Caco-2 (cell line): Measurements from ENCODE around the gene GEMIN5. TPM values are rescaled to one million over a fixed set of nuclear protein-coding genes. Genes with fewer than 3 reads are reported as not detected.

Experiments
- BruUV-seq: library from RNA; stranded (reverse); fragments of 400-500 nt; replicated peaks from 2 replicates; lab custom pipeline; 2021; lab: Mats Ljungman, UMichigan
- CTCF ChIA-PET: fragments of 300-600 bp; sonication (Branson Sonifier 250); formaldehyde crosslinking; loops from one replicate; lab custom pipeline; 2022; ENCODE audit warnings: antibody characterized with exemption; lab: Charles Lee
- POLR2A ChIA-PET: fragments of 300-600 bp; sonication (Branson Sonifier 250); formaldehyde crosslinking; loops from one replicate; lab custom pipeline; 2022; ENCODE audit warnings: antibody characterized with exemption; lab: Charles Lee
- DNase-seq, 2 experiments: peaks; one replicate each; pipeline versions ENCODE4 v3.0.0 to v3.0.0-alpha.2; 2020 to 2022
- H3K27me3 ChIP-seq: replicated peaks from 2 replicates; pipeline ENCODE4 v1.6.0; 2011; ENCODE audit warnings: low read length; ENCODE audit not compliant: control insufficient read depth, insufficient read depth
- H3K36me3 ChIP-seq: 2 replicates; pipeline ENCODE4 v1.5.1; 2011; ENCODE audit warnings: low read length; ENCODE audit not compliant: control insufficient read depth, insufficient read depth
- H3K4me1 ChIP-seq: fragments of 250-450 bp; sonication (Bioruptor Pico); 2 replicates; pipeline ENCODE4 v1.5.1; 2020; ENCODE audit warnings: mild to moderate bottlenecking
- H3K4me3 ChIP-seq: 2 replicates; pipeline ENCODE4 v1.5.1; 2011; ENCODE audit warnings: low read depth, mild to moderate bottlenecking, control low read depth, low read length
- H3K9me3 ChIP-seq: fragments of 250-450 bp; sonication (Bioruptor Pico); 2 replicates; pipeline ENCODE4 v1.5.1; 2020; ENCODE audit warnings: mild to moderate bottlenecking, moderate library complexity
- H3K27ac Mint-ChIP-seq: one replicate; pipeline ENCODE4 v1.8.0; 2022; ENCODE audit warnings: mixed read lengths; ENCODE audit not compliant: unreplicated experiment
- H3K27me3 Mint-ChIP-seq: one replicate; pipeline ENCODE4 v1.8.0; 2022; ENCODE audit warnings: mixed read lengths; ENCODE audit not compliant: insufficient read depth, unreplicated experiment
- H3K36me3 Mint-ChIP-seq: one replicate; pipeline ENCODE4 v1.8.0; 2022; ENCODE audit warnings: mild to moderate bottlenecking, mixed read lengths; ENCODE audit not compliant: insufficient read depth, unreplicated experiment
- H3K4me1 Mint-ChIP-seq: one replicate; pipeline ENCODE4 v1.8.0; 2022; ENCODE audit warnings: low read depth, mixed read lengths; ENCODE audit not compliant: unreplicated experiment
- H3K4me3 Mint-ChIP-seq: one replicate; pipeline ENCODE4 v1.8.0; 2022; ENCODE audit warnings: mild to moderate bottlenecking, moderate library complexity, mixed read lengths; ENCODE audit not compliant: unreplicated experiment
- H3K9me3 Mint-ChIP-seq: one replicate; pipeline ENCODE4 v1.8.0; 2022; ENCODE audit warnings: mixed read lengths; ENCODE audit not compliant: unreplicated experiment
- intact Hi-C: fragments of 100-400 bp; cut with micrococcal nuclease; formaldehyde crosslinking; loops from one replicate; pipeline ENCODE4 v1.10.0; 2022; ENCODE audit not compliant: unreplicated experiment
- total RNA-seq: library from RNA; stranded (reverse); gene quantifications from 2 replicates; pipeline ENCODE4 v1.2.3, GENCODE V29; 2022
- TF ChIP-seq, protein P1 (sequence below), 2 experiments: fragments of 200-600 bp in 1 of 2; IDR thresholded peaks; 1 replicate in 1 of 2; 2 replicates in 1 of 2; pipeline versions ENCODE4 v1.5.1 to v1.8.0; 2011 to 2022; ENCODE audit warnings: antibody characterized with exemption in 1 of 2, control low read depth in 1 of 2, inconsistent platforms in 1 of 2, low read depth in 1 of 2, low read length in 1 of 2, mild to moderate bottlenecking in 1 of 2, moderate library complexity in 1 of 2; ENCODE audit not compliant: insufficient read depth in 1 of 2, severe bottlenecking in 1 of 2, unreplicated experiment in 1 of 2

GEMIN5 gene
- total RNA-seq, 1 experiment from 2014 or later = 20.7 TPM

DNA sequence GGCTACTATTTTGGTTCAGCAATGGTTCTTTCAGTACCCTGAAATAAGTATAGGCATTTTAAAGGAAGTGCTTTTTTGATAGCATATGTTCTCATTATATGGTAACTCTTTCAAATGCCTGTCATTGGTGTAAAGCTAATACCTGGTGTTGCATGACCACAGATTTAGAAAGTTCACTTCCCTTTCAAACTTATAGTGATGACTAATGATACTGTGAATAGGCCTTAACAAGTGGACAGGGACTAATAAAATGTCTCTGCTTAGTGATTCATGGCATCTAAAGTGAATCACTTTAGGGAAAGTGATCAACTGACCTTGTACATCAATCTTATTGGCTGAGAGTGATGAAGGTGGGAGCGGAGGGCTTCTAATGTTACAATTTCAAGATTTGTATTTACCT lies 24.5 kb upstream of the GEMIN5 start:
- Mint-ChIP-seq H3K4me3 (no peak overlapping the region), H3K27ac (no peak overlapping the region), H3K36me3 (peaks cover 27% of the 10 kb centered on the region), H3K27me3 (no peaks in the 10 kb centered on the region), H3K4me1 (no peaks in the 10 kb centered on the region), H3K9me3 (no peaks in the 10 kb centered on the region)
- H3K4me1 ChIP-seq = no peaks in the 10 kb centered on the region
- H3K27me3 ChIP-seq = no peaks in the 10 kb centered on the region
- CTCF ChIA-PET = no interaction called here
- intact Hi-C loops = no loop called here
- BruUV-seq = no TSS peak
- no peak overlapping the region for H3K4me3 ChIP-seq
- POLR2A ChIA-PET = no interaction called here
- H3K9me3 ChIP-seq = no peaks in the 10 kb centered on the region
- H3K36me3 ChIP-seq = no peaks in the 10 kb centered on the region
- no peak for DNase-seq
- TF ChIP-seq, protein P1, sequence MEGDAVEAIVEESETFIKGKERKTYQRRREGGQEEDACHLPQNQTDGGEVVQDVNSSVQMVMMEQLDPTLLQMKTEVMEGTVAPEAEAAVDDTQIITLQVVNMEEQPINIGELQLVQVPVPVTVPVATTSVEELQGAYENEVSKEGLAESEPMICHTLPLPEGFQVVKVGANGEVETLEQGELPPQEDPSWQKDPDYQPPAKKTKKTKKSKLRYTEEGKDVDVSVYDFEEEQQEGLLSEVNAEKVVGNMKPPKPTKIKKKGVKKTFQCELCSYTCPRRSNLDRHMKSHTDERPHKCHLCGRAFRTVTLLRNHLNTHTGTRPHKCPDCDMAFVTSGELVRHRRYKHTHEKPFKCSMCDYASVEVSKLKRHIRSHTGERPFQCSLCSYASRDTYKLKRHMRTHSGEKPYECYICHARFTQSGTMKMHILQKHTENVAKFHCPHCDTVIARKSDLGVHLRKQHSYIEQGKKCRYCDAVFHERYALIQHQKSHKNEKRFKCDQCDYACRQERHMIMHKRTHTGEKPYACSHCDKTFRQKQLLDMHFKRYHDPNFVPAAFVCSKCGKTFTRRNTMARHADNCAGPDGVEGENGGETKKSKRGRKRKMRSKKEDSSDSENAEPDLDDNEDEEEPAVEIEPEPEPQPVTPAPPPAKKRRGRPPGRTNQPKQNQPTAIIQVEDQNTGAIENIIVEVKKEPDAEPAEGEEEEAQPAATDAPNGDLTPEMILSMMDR (IDR thresholded peaks at IDR 0.05; ENCODE audit: insufficient read depth in 1 of 2, low read depth in 1 of 2, low read length in 1 of 2, severe bottlenecking in 1 of 2, unreplicated experiment in 1 of 2) = no peak

DNA sequence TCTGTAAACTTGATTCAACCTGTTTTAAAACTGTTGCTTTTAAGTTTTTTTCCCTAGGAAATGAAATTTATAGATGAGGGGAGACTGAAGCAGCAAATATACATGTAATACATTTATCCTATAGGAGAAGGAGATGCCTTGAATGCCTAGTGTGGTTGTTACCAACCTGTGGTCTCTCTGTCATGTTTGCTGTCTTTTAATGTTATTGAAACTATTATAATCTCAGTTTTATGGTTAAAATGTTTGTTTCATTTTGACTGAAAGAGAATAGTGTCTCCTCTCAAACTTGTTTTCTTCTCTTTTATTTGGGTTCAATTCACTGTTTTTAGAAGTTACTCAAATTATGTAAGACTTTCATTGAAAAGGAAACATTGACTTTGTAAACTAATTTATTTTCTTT lies 18.7 kb upstream of the GEMIN5 start:
- Mint-ChIP-seq H3K36me3 (peaks cover 24% of the 10 kb centered on the region), H3K4me1 (no peaks in the 10 kb centered on the region), H3K27ac (no peak overlapping the region), H3K4me3 (no peak overlapping the region), H3K27me3 (no peaks in the 10 kb centered on the region), H3K9me3 (no peaks in the 10 kb centered on the region)
- no TSS peak for BruUV-seq
- Histone ChIP-seq H3K9me3 (no peaks in the 10 kb centered on the region), H3K4me1 (no peaks in the 10 kb centered on the region), H3K36me3 (no peaks in the 10 kb centered on the region), H3K27me3 (no peaks in the 10 kb centered on the region), H3K4me3 (no peak overlapping the region)
- no peak for DNase-seq
- intact Hi-C loops = no loop called here
- TF ChIP-seq, protein P1 (IDR thresholded peaks at IDR 0.05; ENCODE audit: insufficient read depth in 1 of 2, low read depth in 1 of 2, low read length in 1 of 2, severe bottlenecking in 1 of 2, unreplicated experiment in 1 of 2) = no peak
- CTCF ChIA-PET = no interaction called here
- POLR2A ChIA-PET = no interaction called here

DNA sequence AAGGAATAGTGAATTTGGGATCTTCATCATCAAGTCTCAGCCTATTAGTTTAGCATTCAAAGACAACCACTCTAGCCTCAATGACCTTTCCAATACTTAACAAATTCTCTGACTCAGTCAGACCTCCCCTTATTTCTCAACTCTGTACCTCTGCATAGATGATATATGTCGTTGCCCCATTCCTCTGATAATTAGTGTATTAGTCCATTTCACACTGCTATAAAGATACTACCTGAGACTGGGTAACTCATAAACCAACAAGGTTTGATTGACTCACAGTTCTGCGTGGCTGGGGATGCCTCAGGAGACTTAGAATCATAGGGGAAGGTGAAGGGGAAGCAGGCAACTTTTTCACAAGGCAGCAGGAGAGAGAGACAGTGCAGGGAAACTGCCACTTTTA lies 11.8 kb upstream of the GEMIN5 start:
- Mint-ChIP-seq H3K27me3 (no peaks in the 10 kb centered on the region), H3K9me3 (no peaks in the 10 kb centered on the region), H3K4me3 (no peak overlapping the region), H3K36me3 (no peaks in the 10 kb centered on the region), H3K4me1 (no peaks in the 10 kb centered on the region), H3K27ac (no peak overlapping the region)
- intact Hi-C loops = no loop called here
- Histone ChIP-seq H3K4me3 (no peak overlapping the region), H3K27me3 (no peaks in the 10 kb centered on the region), H3K4me1 (no peaks in the 10 kb centered on the region), H3K36me3 (no peaks in the 10 kb centered on the region), H3K9me3 (no peaks in the 10 kb centered on the region)
- DNase-seq = no peak
- ChIA-PET POLR2A (no interaction called here), CTCF (no interaction called here)
- TF ChIP-seq, protein P1 (IDR thresholded peaks at IDR 0.05; ENCODE audit: insufficient read depth in 1 of 2, low read depth in 1 of 2, low read length in 1 of 2, severe bottlenecking in 1 of 2, unreplicated experiment in 1 of 2) = no peak
- BruUV-seq = no TSS peak
